ENCODE measurements around the gene MDFIC2. TPM values are rescaled to one million over a fixed set of nuclear protein-coding genes. Genes with fewer than 3 reads are reported as not detected.

Gene MDFIC2
- total and polyA plus RNA-seq, 2 of the 13 experiments (the other 11 are each of a cell fraction or from before 2014, with no cell fraction given), result not detected

DNA sequence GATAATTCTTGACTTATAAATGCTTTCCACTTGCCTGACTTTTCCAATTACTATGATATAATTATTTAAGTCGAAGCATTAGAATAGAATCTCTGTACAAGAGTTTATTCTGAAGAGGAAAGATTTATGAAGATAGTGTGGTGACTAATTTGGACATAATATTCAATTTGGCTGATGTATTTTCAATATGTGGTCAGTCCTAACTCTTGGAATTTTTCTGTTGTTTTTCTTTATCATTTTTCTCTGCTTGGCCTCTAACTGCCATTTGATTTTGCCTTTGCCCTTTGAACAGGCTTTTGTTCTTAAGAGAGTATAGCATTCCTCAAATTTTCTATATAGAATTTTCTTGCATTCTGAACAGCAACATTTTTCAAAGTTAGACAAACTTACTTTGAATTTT is 2.6 kb upstream of the MDFIC2 start:
- no TSS peak for BruUV-seq (replicated peaks)
- Histone ChIP-seq H3K9me3 (ENCODE audit: low read length) (no peaks in the 10 kb centered on the region), H3K36me3 (replicated peaks in 1 of 2; ENCODE audit: control insufficient read depth in 1 of 2, insufficient read depth in 2 of 2, low read length in 2 of 2) (no peaks in the 10 kb centered on the region), H3K79me2 (ENCODE audit: insufficient read depth, low read length) (no peaks in the 10 kb centered on the region), H3K27ac (ENCODE audit: extremely low read length, insufficient read depth, low read length) (no peak overlapping the region), H3K27me3 (ENCODE audit: control insufficient read depth in 1 of 2, insufficient read depth in 2 of 2, low read length in 2 of 2) (no peaks in the 10 kb centered on the region), H2AFZ (ENCODE audit: low read length) (no peak overlapping the region), H3K4me1 (ENCODE audit: insufficient read depth, low read length) (no peaks in the 10 kb centered on the region), H3K4me2 (ENCODE audit: low read depth, low read length) (no peak overlapping the region), H3K4me3 (replicated peaks in 1 of 3; ENCODE audit: insufficient read depth in 1 of 3, low read depth in 2 of 3, low read length in 3 of 3) (no peak overlapping the region), H3K9ac (ENCODE audit: insufficient read depth, low read depth, low read length) (no peak overlapping the region), H4K20me1 (ENCODE audit: insufficient read depth, low read length) (no peaks in the 10 kb centered on the region)
- WGBS (ENCODE audit: low lambda C conversion rate), result 0% methylated on average over 1 of the region's 1 CpG
- FAIRE-seq (no peak), DNase-seq (ENCODE audit: low spot score) (no peak), ATAC-seq (no peak)
- POLR2A ChIA-PET, result no interaction called here
- CTCF ChIA-PET (ENCODE audit: low intra/inter-chr PET ratio, low total read pairs), result no interaction called here
- intact Hi-C loops (cut with micrococcal nuclease; ENCODE audit: unreplicated experiment), result no loop called here
- in situ Hi-C loops (cut with HindIII; ENCODE audit: extremely low pct_ligation_motif_present, low pct_unique_long_range_greater_than_20kb), result no loop called here
- TF ChIP-seq RFX1 (IDR thresholded peaks at IDR 0.05) (no peak), ZNF468 (CRISPR knock-in tag; IDR thresholded peaks at IDR 0.05) (no peak), MATR3 (CRISPR knock-in tag; IDR thresholded peaks at IDR 0.05) (no peak), ATF7 (IDR thresholded peaks at IDR 0.05) (no peak), ATF7 (CRISPR knock-in tag; IDR thresholded peaks at IDR 0.05) (no peak), ATM (IDR thresholded peaks at IDR 0.05; ENCODE audit: borderline replicate concordance) (no peak), ZBTB34 (CRISPR knock-in tag; IDR thresholded peaks at IDR 0.05) (no peak), ZNF460 (CRISPR knock-in tag; IDR thresholded peaks at IDR 0.05; ENCODE audit: borderline replicate concordance) (no peak), RERE (CRISPR knock-in tag; IDR thresholded peaks at IDR 0.05; ENCODE audit: low read depth) (no peak), ZBTB25 (CRISPR knock-in tag; IDR thresholded peaks at IDR 0.05) (no peak), TFE3 (CRISPR knock-in tag; IDR thresholded peaks at IDR 0.05) (no peak), PCBP1 (IDR thresholded peaks at IDR 0.05; ENCODE audit: borderline replicate concordance, low read depth, low read length) (no peak)
- TF ChIP-seq, protein P1, sequence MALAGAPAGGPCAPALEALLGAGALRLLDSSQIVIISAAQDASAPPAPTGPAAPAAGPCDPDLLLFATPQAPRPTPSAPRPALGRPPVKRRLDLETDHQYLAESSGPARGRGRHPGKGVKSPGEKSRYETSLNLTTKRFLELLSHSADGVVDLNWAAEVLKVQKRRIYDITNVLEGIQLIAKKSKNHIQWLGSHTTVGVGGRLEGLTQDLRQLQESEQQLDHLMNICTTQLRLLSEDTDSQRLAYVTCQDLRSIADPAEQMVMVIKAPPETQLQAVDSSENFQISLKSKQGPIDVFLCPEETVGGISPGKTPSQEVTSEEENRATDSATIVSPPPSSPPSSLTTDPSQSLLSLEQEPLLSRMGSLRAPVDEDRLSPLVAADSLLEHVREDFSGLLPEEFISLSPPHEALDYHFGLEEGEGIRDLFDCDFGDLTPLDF (CRISPR knock-in tag; IDR thresholded peaks at IDR 0.05), result no peak
